HG03378 (cell line): Measurements from ENCODE around the gene CYP4Z1.
"Not testable (repeated sequence)": the region's sequence is repeated elsewhere in the genome, so short reads cannot be mapped to it uniquely, and the experiment has no call there.

Source experiments
- ATAC-seq: cut with Tn5 transposase; IDR thresholded peaks from one replicate; pipeline ENCODE4 v1.9.1; 2021; ENCODE audit warnings: mild to moderate bottlenecking, moderate library complexity; ENCODE audit not compliant: unreplicated experiment

CYP4Z1 gene

DNA sequence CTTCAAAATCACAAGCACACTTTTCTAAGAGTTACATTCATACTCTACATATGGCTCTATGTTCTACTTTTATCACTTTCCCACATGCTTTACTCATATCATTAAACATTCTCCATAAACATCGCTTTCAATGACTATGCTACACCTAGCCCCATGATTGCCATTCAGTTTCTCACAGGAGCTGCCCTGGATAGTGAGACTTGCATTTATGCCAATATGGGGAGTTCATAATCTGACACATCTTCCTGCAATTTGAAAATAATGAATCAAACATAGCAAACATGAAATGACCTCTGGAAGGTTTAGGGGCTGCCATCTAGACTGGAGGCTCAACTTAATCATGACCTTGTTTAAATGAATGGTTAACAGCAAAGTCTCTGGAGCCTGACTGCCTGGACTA lies 61.2 kb downstream of the CYP4Z1 start:
- ATAC-seq, result no peak

DNA sequence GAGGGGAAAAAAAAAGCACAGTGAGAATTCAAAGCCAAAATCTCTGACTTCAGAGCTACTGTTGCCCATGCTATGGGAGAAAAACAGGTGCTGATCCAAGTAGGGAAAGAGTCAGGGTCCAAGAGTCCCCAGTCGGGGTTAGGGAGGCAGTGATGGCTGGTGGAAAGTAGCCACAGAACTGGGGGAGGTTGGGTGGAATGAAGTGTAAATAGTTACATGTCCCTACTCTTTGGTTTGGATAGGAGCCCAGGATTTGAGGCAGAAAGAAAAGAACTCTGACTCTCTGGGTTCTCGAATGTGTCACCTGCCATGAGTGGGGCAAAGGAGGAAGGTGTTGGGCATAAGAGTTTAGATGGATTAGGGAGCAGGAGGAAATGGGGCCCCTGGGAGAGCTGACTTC lies 61.8 kb downstream of the CYP4Z1 start:
- ATAC-seq, result not testable (repeated sequence)

DNA sequence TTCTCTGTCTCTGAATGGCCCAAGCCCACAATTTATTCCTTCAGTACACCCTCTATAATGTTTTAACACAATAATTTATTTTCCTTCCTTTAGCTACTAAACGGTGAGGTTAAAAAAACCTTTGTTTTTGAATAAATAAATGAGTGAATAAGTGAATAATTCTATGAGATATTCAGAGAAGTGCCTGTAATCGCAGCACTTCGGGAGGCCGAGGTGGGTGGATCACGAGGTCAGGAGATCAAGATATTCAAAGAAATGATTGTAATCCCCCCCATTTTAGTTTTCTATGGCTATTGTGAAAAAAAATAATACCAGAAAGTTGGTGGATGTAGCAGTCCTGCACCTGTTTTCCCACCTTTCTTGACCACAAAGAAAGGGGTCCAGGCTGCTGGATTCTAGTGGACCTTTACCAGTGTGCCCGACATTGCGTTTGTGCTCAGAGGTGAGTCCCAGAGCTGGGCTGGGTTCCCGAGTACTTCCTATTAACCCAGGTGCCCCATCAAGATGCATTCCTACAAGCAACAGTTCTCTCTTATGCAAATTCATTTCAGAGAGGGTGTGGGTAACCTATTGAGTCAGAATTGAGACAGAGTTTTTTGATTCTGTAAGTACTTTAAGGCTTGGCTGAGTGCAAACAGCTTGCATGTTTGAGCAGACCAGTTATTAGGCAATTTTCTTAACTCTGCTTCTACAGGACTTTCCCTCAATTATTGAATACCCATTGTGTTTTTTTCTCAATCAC lies 62.6 kb downstream of the CYP4Z1 start:
- ATAC-seq, result not testable (repeated sequence)

DNA sequence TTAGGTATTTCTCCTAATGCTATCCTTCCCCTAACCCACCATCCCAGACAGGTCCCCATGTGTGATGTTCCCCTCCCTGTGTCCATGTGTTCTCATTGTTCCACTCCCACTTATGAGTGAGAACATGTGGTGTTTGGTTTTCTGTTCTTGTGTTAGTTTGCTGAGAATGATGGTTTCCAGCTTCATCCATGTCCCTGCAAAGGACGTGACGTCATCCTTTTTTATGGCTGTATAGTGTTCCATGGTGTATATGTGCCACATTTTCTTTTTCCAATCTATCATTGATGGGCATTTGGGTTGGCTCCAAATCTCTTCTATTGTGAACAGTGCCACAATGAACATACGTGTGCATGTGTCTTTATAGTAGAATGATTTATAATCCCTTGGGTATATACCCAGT lies 65.6 kb downstream of the CYP4Z1 start:
- not testable (repeated sequence) for ATAC-seq

DNA sequence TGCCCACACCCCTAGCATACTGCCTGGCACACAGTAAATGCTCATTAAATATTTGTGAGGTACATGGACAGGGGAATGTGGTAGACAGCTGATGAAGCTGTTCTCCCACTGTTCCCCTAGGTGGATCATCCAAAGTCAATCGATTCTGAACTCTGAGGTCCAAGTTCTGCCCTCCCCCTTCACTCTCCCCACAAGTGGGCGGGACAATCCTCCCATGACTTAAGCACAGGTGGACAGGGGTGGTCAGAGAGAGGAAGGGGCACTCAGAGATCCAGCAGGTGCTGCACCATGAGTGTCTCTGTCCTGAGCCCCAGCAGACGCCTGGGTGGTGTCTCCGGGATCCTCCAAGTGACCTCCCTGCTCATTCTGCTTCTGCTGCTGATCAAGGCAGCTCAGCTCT lies 70.2 kb downstream of the CYP4Z1 start, which contains the start of gene CYP4A22:
Gene CYP4A22, plus strand, starts transcription at position 244 of the 400 bp plus-strand sequence. Its CDS starts 45 bp downstream, at position 289.
- ATAC-seq, result no peak

DNA sequence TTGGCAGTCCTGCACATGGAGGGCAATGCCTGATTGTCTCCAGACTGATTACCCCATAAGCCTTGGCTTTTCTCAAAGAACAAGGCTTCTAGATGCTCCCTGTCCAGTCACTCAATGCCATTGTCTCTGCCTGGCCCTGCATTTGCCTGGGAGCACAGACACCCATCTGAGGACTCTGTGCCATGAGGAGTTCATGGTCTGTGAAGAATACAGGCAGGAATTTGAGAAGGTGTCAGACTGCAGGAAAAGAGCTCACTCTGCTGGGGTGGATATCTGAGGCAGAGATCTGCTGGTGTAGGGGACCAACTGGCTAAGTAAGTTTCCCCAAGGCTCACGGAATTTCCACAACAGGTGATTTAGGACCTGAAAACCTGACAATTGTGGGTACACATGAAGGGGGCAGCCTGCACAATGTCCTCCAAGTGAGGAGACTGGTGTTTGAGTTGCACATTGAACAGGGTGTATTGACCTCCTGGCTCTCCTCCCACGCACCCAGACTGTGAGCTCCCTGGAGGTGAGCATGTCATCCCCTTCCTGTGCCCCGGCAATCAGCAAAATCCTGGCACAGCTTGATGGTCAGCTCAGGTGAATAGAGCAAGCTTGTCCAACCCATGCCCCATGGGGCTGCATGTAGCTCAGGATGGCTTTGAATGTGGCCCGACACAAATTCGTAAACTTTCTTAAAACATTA lies 71.0 kb downstream of the CYP4Z1 start:
- no peak for ATAC-seq

DNA sequence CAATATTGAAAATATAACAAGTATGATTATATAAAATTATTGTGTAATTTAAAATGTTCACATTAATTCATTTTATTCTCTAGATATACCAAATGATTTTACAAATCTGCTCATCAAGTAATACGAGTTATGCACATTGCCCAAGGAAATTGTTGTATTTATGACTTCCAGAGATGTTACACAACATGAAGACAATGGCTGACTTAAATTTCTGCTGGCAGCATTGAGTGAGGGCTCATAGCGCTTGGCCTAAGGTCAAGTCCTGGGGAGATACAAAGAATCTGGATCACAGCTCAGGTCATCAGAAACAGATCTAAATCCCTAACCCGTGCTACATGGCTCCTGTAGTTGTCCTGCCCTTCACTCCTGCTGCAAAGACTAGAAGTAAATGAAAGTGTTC lies 73.3 kb downstream of the CYP4Z1 start:
- ATAC-seq, result not testable (repeated sequence)

DNA sequence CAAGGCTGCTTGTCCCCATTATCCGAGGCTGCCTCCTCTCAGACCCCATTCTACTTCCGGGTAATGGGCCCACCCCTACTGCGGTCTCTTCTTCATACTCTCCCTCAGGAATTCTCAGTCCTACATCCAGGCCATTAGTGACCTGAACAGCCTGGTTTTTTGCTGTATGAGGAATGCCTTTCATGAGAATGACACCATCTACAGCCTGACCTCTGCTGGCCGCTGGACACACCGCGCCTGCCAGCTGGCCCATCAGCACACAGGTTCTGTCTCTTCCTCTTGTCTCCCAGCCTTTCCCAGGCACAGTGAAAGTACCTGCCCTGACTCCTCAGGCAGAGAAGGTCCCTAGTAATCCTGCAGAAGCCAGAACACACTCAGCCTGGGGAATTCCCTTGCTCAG lies 76.6 kb downstream of the CYP4Z1 start:
- ATAC-seq, result not testable (repeated sequence)

DNA sequence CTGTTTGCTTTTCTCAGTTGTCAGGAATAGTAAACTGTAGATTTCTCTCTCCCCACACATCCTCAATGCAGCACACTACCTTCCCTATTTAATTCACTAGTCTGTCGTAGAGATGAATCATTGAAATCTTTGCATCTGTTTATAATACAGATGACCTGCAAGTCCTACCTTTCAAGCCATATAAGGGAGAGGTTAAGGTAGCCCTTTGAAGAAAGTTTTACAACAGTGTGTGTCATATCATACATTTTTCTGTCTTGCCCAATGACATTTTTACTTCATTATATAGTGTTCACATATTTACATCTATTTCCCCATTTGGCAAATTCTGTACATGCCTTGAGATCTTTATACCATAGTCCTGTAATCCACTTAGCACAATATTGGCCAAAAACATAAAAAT lies 79.5 kb downstream of the CYP4Z1 start:
- not testable (repeated sequence) for ATAC-seq

DNA sequence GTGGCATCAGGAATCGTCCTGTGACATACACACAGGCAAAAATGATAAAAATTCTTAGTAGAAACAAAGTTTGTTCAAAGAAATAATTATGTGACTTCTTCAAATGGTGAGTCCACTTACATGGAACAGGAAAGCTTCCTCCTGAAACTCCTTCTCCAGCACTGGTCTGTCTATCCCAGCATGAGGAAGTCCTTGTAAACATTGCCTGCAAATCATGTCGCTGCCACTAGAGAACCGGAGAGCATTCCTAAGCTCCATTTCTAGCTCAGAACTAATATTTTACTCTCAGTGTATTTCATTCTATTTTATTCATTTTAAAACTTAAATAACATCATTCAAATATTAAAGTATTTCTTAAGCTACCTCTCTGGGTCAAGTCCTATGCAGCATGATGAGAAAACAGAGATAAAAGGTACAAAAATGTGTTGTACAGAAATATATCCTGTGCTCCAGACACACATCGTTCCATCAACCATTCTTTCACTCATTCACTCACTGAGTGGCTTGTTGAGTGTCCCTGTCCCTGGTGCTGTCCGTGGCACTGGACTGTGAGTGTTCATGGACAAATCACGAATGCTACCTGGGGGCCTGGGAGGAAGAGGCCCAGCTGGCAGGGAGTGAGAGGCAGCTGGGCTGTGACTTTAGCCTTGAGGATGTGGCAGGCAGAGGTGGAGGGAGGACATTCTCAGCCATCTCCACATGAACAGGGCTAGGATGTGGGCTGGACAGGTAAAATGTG lies 80.2 kb downstream of the CYP4Z1 start:
- ATAC-seq, result no peak

DNA sequence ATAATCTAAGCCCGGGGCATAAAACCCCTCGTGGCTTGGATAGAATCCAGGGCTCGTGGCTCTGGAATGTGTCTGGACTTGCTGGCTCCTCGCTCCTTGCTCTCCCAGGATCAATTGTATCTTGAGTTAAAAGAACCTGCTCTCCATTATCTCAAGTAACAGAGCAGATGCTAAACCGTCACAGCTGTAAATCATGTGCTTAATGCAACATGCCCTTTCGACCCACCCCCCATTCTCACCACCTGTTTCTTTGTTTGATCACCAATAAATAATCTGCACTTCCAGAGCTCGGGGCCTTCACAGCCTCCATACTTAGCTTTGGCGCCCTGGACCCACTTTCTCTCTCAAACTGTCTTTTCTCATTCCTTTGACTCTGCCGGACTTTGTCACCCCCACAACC lies 82.1 kb downstream of the CYP4Z1 start:
- ATAC-seq, result not testable (repeated sequence)

DNA sequence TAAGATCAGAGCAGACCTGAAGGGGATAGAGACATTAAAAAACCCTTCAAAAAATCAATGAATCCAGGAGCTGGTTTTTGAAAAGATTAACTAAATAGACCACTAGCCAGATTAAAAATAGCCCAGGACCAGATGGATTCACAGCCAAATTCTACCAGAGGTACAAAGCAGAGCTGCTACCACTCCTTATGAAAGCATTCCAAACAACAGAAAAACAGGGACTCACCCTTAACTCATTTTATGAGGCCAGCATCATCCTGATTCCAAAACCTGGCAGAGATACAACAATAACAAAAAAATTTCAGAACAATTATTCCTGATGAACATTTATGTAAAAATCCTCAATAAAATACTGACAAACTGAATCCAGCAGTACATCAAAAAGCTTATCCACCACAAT lies 89.4 kb downstream of the CYP4Z1 start:
- ATAC-seq, result not testable (repeated sequence)

DNA sequence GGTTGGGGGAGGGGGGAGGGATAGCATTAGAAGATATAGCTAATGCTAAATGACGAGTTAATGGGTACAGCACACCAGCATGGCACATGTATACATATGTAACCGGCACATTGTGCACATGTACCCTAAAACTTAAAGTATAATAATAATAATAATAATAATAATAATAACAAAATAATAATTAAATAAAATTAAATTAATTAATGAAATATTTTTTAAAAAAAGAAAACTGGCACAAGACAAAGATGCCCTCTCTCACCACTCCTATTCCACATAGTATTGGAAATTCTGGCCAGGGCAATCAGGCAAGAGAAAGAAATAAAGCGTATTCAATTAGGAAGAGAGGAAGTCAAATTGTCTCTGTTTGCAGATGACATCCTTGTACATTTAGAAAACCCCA lies 90.9 kb downstream of the CYP4Z1 start:
- ATAC-seq, result not testable (repeated sequence)

DNA sequence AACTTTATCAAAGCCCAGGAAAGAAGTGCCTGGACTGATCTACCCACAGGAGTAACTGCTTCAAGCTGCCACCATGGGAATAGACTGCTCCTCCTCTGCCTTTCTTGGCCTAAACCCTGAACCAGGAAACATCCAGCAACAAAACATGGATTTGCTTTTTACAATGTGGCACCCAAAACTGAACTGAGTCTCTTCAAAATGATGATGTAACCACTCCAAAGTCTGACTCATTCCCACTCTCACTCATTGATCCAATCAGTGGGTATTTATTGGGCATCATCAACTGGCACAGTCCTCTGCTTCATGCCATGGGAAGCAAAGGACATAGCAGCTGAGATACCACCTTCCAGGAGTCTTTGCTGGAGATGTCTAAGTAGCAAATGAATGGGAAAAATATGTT lies 93.7 kb downstream of the CYP4Z1 start:
- ATAC-seq, result no peak

DNA sequence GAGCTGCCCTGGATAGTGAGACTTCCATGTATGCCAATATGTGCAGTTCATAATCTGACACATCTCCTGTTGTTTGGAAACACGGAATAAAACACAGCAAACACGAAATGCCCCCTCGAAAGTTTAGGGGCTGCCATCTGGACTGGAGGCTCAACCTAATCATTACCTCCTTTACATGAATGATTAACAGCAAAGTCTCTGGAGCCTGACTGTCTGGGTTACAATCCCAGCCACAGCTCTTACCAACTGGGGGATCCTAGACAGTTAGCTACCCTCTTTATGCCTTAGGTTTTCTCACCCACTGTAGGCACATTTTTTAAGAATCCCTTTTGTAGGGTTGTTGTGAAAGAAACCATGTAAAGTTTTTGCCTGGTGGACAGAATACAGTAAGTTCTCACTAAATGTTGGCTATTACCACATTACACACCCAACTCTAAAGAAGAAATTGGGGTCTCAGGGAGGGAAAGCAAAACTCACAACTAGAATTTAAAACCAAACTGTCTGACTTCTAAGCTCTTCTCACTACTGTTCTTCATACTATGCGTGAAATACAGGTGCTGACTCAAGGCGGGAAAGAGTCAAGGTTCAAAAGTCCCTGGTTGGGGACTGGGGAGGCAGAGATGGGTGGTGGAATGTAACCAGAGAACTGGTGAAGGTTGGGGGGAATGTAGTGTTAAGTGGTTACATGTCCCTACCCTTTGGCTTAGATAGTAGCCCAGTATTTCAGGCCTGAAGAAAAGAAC lies 94.4 kb downstream of the CYP4Z1 start:
- ATAC-seq, result no peak

DNA sequence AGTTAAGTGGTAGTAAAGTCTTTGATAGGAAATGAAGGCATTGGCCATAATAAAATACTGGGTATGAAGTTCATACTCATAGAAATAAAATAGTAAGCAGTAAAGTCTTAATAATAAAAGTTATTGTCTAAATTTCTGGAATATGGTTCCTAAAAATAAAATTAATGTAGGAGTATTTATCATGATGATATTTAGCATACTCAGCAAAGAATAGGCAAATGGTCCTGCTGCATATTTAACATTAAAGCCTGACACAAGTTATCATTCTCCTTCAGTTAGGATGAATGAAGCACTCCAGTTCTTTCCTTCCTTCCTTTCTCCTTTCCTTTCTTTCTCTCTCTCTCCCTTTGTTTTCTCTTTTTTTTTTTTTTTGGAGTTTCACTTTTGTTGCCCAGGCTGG lies 97.5 kb downstream of the CYP4Z1 start:
- ATAC-seq, result no peak
